ENCODE results near the gene ARL5A. TPM values are rescaled to one million over a fixed set of nuclear protein-coding genes. Genes with fewer than 3 reads are reported as not detected.

The ARL5A gene
- total and polyA plus RNA-seq, 9 of the 15 experiments (the other 6 are each of a cell fraction or from before 2014, with no cell fraction given): 16.3 to 117 (median 88.4) TPM

DNA sequence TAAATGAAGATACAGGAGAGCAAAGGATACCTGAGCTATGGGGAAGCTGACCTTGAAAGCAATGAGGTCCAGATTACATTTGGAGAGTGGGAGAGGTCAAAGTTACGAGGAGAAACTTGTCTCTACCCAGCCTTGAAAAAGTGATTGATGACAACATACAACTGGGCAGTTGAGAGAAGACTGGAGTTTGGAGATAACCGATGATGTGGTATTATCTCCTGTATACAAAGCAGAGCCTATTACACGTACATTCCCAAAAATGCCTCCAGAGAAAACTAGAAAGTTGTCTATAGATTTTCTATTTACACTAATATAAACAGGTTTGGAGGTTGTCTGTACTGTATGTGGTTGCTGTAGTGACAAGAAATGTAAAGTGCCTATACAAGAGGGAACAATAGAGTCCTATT is 28.3 kb downstream of the ARL5A start (continued):
- TF ChIP-seq, protein P1, sequence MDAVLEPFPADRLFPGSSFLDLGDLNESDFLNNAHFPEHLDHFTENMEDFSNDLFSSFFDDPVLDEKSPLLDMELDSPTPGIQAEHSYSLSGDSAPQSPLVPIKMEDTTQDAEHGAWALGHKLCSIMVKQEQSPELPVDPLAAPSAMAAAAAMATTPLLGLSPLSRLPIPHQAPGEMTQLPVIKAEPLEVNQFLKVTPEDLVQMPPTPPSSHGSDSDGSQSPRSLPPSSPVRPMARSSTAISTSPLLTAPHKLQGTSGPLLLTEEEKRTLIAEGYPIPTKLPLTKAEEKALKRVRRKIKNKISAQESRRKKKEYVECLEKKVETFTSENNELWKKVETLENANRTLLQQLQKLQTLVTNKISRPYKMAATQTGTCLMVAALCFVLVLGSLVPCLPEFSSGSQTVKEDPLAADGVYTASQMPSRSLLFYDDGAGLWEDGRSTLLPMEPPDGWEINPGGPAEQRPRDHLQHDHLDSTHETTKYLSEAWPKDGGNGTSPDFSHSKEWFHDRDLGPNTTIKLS (IDR thresholded peaks at IDR 0.05; ENCODE audit: borderline replicate concordance, low read depth): 0 out of 2 replicates have a peak, but pooled peaks have one; percentile 30
- no peak for TF ChIP-seq HNRNPUL1 (IDR thresholded peaks at IDR 0.05; ENCODE audit: low read length)
- peak; percentile 97 for TF ChIP-seq EP300 (IDR thresholded peaks at IDR 0.05; ENCODE audit: low read length)
- no peak for TF ChIP-seq ZNF232 (CRISPR knock-in tag; IDR thresholded peaks at IDR 0.05)
- TF ChIP-seq ARID2 (IDR thresholded peaks at IDR 0.05): no peak
- TF ChIP-seq HDAC2 (IDR thresholded peaks at IDR 0.05): peak; percentile 94
- TF ChIP-seq, protein P2, sequence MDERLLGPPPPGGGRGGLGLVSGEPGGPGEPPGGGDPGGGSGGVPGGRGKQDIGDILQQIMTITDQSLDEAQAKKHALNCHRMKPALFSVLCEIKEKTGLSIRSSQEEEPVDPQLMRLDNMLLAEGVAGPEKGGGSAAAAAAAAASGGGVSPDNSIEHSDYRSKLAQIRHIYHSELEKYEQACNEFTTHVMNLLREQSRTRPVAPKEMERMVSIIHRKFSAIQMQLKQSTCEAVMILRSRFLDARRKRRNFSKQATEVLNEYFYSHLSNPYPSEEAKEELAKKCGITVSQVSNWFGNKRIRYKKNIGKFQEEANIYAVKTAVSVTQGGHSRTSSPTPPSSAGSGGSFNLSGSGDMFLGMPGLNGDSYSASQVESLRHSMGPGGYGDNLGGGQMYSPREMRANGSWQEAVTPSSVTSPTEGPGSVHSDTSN (CRISPR knock-in tag; IDR thresholded peaks at IDR 0.05; ENCODE audit: low read depth): peak; percentile 79
- TF ChIP-seq, protein P2 (tag; conservative IDR thresholded peaks at IDR 0.05; ENCODE audit: low read depth): peak; percentile 97
- no peak for TF ChIP-seq ZNF699 (CRISPR knock-in tag; IDR thresholded peaks at IDR 0.05; ENCODE audit: insufficient replicate concordance)
- no peak for TF ChIP-seq CEBPG (CRISPR knock-in tag; IDR thresholded peaks at IDR 0.05)
- TF ChIP-seq CEBPG (tag; conservative IDR thresholded peaks at IDR 0.05 in 1 of 2, IDR thresholded peaks at IDR 0.05 in 1 of 2): no peak
- TF ChIP-seq SMARCA4 (IDR thresholded peaks at IDR 0.05): peak; percentile 97
- TF ChIP-seq BHLHE40 (IDR thresholded peaks at IDR 0.05; ENCODE audit: low read length): peak; percentile 27; the same call in 1 of the 2 replicates
- no peak for TF ChIP-seq NELFE (IDR thresholded peaks at IDR 0.05; ENCODE audit: insufficient read depth, insufficient read length)
- peak; percentile 89 to 99 for TF ChIP-seq RCOR1 (IDR thresholded peaks at IDR 0.05; ENCODE audit: borderline replicate concordance in 1 of 2, low read depth in 2 of 2, low read length in 2 of 2)
- TF ChIP-seq NCOA6 (IDR thresholded peaks at IDR 0.05): peak; percentile 15; the same call in 1 of the 2 replicates
- TF ChIP-seq, protein P3, sequence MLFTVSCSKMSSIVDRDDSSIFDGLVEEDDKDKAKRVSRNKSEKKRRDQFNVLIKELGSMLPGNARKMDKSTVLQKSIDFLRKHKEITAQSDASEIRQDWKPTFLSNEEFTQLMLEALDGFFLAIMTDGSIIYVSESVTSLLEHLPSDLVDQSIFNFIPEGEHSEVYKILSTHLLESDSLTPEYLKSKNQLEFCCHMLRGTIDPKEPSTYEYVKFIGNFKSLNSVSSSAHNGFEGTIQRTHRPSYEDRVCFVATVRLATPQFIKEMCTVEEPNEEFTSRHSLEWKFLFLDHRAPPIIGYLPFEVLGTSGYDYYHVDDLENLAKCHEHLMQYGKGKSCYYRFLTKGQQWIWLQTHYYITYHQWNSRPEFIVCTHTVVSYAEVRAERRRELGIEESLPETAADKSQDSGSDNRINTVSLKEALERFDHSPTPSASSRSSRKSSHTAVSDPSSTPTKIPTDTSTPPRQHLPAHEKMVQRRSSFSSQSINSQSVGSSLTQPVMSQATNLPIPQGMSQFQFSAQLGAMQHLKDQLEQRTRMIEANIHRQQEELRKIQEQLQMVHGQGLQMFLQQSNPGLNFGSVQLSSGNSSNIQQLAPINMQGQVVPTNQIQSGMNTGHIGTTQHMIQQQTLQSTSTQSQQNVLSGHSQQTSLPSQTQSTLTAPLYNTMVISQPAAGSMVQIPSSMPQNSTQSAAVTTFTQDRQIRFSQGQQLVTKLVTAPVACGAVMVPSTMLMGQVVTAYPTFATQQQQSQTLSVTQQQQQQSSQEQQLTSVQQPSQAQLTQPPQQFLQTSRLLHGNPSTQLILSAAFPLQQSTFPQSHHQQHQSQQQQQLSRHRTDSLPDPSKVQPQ (CRISPR knock-in tag; IDR thresholded peaks at IDR 0.05; ENCODE audit: borderline replicate concordance): no peak
- TF ChIP-seq ZNF518B (CRISPR knock-in tag; IDR thresholded peaks at IDR 0.05): no peak
- no peak for TF ChIP-seq NUFIP1 (IDR thresholded peaks at IDR 0.05; ENCODE audit: partially characterized antibody)
- peak; percentile 73; the same call in 1 of the 2 replicates for TF ChIP-seq ZNF24 (IDR thresholded peaks at IDR 0.05)
- TF ChIP-seq NFIC (IDR thresholded peaks at IDR 0.05): peak; percentile 75

Measured in K562 (cell line).